GM19397 (cell line): ENCODE results near the gene CCDC85A.

Experiments
- ATAC-seq: cut with Tn5 transposase; IDR thresholded peaks from one replicate; pipeline ENCODE4 v1.9.1; 2021; ENCODE audit warnings: mild to moderate bottlenecking, moderate library complexity; ENCODE audit not compliant: unreplicated experiment

Gene CCDC85A

GRCh38 chr2:56192664-56193305 lies 9.0 kb downstream of the CCDC85A start:
- ATAC-seq = no peak

- no peak for ATAC-seq
These were observed 11.8 kb downstream of the CCDC85A start for GRCh38 chr2:56195563-56195962.

- ATAC-seq = no peak
These were observed 14.0 kb downstream of the CCDC85A start for GRCh38 chr2:56197816-56198215.

GRCh38 chr2:56198936-56199335 lies 15.1 kb downstream of the CCDC85A start:
- ATAC-seq = no peak

GRCh38 chr2:56199492-56199891 lies 15.7 kb downstream of the CCDC85A start:
- no peak for ATAC-seq

GRCh38 chr2:56202381-56203121 lies 18.8 kb downstream of the CCDC85A start:
- no peak for ATAC-seq

- ATAC-seq = no peak
These were observed 20.8 kb downstream of the CCDC85A start for GRCh38 chr2:56204556-56204955.

- ATAC-seq = no peak
These were observed 22.5 kb downstream of the CCDC85A start for GRCh38 chr2:56206250-56206649.

- ATAC-seq = no peak
These were observed 24.0 kb downstream of the CCDC85A start for GRCh38 chr2:56207760-56208159.

GRCh38 chr2:56208380-56208779 lies 24.6 kb downstream of the CCDC85A start:
- ATAC-seq = no peak

GRCh38 chr2:56209701-56210100 lies 25.9 kb downstream of the CCDC85A start:
- ATAC-seq = no peak

- ATAC-seq = no peak
These were observed 26.5 kb downstream of the CCDC85A start for GRCh38 chr2:56210291-56210690.

- ATAC-seq = no peak
These were observed 27.3 kb downstream of the CCDC85A start for GRCh38 chr2:56211048-56211447.

GRCh38 chr2:56215911-56216310 lies 32.1 kb downstream of the CCDC85A start:
- ATAC-seq = no peak

GRCh38 chr2:56217106-56217505 lies 33.3 kb downstream of the CCDC85A start:
- ATAC-seq = no peak

- ATAC-seq = no peak
These were observed 38.7 kb downstream of the CCDC85A start for GRCh38 chr2:56222481-56222880.

- ATAC-seq = no peak
These were observed 40.5 kb downstream of the CCDC85A start for GRCh38 chr2:56224316-56224715.

GRCh38 chr2:56227811-56228210 lies 44.0 kb downstream of the CCDC85A start:
- no peak for ATAC-seq

- no peak for ATAC-seq
These were observed 45.7 kb downstream of the CCDC85A start for GRCh38 chr2:56229397-56230060.

- ATAC-seq = no peak
These were observed 46.4 kb downstream of the CCDC85A start for GRCh38 chr2:56230156-56230555.

- no peak for ATAC-seq
These were observed 47.6 kb downstream of the CCDC85A start for GRCh38 chr2:56231361-56231760.

GRCh38 chr2:56232912-56233311 lies 49.1 kb downstream of the CCDC85A start:
- ATAC-seq = no peak
